ENCODE results near the gene PCGF2. TPM values are rescaled to one million over a fixed set of nuclear protein-coding genes. Genes with fewer than 3 reads are reported as not detected.

The PCGF2 gene
- polyA plus RNA-seq, 4 donors, result 74.4 to 87.1 (median 80.5) TPM

DNA sequence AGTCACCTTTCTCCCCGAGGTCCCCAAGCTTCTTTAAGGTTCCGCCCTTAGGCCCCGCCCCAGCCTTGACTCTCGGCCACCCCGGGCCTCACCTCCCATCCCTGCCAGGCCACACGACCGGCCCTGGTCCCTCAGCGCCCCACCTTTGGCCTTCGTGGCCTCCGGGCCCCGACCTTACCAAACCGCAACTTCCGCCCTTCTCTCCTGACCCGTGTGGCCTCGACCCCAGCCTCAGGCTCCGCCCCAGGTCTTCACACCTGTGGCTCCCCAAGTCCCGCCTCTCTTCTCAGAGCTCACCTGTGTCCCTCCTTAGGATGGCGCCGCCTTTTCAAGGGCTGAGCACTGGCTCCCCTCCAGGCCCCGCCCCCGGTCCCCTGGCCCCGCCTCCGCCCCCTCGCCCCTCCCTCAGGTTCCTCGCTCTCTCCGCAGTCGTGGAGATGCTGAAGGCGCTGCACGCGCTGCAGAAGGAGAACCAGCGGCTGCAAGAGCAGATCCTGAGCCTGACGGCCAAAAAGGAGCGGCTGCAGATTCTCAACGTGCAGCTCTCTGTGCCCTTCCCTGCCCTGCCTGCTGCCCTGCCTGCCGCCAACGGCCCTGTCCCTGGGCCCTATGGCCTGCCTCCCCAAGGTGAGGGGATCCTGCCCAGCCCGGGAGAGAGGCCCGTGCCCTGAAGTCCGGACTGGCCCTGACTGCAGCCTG lies 28.0 kb downstream of the PCGF2 start:
- DNase-seq (ENCODE audit: low read depth in 4 of 4, low spot score in 3 of 4), result no peak

DNA sequence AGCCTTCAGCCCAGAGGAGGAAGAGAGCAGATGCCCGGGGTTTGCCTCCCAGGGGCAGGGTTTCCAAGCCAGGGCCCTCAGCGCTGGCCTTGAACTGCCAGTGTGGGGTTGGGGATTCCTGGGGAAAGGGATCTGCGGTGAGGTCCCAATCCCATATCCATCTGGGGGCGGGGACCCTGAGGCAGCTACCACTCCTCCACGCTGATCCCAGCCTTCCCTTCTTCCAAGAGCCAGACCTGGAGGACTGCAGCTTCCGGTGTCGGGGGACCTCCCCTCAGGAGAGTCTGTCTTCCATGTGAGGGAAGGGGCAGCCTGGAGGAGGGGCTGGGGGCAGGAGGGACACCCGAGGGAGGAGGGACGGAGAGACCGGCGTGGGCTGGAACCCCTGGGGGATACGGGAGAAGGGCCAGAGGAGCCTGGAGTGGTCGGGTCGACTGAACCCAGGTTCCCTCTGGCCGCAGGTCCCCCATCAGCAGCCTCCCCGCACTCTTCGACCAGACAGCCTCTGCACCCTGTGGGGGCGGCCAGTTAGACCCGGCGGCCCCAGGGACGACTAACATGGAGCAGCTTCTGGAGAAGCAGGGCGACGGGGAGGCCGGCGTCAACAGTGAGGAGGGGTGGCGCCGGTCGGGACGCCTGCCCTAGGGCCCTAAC lies 28.7 kb downstream of the PCGF2 start:
- no peak for DNase-seq (ENCODE audit: low read depth in 4 of 4, low spot score in 3 of 4)

DNA sequence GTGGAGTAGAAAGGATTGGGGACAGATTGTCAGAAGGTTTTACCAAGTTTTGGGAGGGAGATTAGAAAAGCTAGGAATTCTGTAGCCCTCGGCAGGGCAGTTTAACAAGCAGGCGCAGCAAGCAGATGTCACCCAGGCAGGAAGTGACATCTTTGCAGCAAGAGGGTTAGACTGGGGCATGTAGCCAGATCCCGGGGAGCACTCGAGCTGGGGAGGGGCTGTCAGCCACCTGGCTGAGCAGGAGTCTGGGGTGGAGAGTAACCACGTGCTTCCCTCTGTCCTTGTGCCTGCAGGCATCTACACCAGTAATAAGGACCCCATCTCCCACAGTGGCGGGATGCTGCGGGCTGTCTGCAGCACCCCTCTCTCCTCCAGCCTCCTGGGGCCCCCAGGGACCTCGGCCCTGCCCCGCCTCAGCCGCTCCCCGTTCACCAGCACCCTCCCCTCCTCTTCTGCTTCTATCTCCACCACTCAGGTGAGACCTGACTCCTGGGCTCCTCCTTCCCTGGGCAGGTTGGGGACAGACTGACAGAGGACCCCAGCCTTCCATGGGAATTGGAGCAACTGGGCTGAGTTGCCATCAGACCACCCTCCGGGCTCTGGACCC lies 30.9 kb downstream of the PCGF2 start:
- no peak for DNase-seq (ENCODE audit: low read depth in 4 of 4, low spot score in 3 of 4)

DNA sequence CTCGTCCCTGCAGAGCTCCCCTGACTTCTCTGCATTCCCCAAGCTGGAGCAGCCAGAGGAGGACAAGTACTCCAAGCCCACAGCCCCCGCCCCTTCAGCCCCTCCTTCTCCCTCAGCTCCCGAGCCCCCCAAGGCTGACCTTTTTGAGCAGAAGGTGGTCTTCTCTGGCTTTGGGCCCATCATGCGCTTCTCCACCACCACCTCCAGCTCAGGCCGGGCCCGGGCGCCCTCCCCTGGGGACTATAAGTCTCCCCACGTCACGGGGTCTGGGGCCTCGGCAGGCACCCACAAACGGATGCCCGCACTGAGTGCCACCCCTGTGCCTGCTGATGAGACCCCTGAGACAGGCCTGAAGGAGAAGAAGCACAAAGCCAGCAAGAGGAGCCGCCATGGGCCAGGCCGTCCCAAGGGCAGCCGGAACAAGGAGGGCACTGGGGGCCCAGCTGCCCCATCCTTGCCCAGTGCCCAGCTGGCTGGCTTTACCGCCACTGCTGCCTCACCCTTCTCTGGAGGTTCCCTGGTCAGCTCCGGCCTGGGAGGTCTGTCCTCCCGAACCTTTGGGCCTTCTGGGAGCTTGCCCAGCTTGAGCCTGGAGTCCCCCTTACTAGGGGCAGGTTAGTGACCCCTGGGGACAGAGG lies 31.6 kb downstream of the PCGF2 start:
- no peak for DNase-seq (ENCODE audit: low read depth in 4 of 4, low spot score in 3 of 4)

DNA sequence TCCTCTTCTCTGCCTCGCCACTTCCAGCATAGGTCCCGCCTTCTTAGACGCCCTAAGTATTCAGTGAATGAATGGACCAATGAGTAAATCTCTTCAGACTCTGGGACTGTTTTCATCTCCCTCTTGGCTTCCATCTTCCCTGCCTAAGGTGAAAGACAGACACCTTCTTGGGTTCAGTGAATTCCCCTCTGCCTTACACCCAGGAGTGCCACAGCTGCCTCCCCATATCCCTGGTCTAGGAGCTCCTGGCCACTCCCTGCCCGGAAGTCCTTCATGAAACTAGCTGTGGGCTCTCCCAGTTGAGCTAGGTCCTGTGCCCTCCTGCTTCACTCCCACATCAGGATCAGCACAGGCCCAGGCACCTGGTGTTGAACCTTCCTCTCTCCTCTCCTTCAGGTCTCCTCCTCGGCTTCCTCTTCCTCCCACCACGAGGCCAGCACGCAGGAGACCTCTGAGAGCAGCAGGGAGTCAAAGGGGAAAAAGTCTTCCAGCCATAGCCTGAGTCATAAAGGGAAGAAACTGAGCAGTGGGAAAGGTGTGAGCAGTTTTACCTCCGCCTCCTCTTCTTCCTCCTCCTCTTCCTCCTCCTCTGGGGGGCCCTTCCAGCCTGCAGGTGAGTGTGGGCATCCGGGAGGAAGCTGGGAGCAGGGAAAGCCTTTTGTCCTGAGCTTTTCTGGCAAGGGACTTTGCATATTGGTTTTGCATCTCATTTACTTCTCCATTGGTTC lies 32.8 kb downstream of the PCGF2 start:
- DNase-seq (ENCODE audit: low read depth in 4 of 4, low spot score in 3 of 4), result no peak

DNA sequence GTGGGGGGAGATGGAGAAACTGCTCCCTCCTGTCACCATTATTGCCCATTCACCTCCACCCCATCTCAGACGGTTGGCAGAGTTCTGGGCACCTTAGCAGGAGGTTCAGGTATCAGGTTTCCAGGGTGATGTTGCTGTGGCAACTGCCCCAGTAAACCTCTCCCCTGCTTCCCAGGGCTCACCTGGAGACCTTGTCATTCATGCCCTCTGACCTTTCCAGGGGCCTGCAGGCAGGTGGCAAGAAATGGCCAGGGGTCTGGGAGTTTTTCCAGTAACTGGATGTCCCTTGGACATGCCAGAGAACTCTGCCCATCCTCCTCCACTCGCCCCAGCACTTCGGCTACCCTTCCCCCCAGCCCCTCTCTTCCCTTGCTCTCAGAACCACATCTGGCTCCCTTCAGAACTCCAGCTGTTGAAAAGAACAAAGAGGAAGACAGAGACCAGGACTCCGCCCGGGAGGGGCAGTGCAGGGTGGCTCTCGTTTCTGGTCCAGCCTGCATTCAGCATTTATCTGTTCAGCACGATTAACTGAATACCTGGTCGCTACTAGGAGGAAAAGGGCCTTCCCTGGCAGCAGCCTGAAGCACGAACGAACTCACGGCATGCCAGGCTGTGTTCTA lies 34.6 kb downstream of the PCGF2 start:
- DNase-seq (ENCODE audit: low read depth in 4 of 4, low spot score in 3 of 4), result no peak

DNA sequence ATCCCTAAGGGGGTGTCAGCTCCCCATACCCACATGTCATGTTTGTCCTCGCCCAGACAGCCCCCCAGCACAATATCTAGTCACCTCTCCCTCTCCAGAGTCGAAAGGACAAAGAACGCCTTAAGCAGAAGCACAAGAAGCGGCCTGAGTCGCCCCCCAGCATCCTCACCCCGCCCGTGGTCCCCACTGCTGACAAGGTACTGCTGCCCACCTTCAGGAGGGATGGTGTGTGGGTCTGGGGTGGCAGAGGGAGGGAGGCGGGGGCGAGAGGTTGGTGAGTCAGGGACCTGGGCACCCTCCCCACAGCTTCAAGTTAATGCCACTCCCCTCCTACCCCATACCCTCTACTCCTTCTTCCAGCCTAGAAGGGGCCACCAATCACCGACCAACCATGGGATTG lies 35.5 kb downstream of the PCGF2 start:
- no peak for DNase-seq (ENCODE audit: low read depth in 4 of 4, low spot score in 3 of 4)

DNA sequence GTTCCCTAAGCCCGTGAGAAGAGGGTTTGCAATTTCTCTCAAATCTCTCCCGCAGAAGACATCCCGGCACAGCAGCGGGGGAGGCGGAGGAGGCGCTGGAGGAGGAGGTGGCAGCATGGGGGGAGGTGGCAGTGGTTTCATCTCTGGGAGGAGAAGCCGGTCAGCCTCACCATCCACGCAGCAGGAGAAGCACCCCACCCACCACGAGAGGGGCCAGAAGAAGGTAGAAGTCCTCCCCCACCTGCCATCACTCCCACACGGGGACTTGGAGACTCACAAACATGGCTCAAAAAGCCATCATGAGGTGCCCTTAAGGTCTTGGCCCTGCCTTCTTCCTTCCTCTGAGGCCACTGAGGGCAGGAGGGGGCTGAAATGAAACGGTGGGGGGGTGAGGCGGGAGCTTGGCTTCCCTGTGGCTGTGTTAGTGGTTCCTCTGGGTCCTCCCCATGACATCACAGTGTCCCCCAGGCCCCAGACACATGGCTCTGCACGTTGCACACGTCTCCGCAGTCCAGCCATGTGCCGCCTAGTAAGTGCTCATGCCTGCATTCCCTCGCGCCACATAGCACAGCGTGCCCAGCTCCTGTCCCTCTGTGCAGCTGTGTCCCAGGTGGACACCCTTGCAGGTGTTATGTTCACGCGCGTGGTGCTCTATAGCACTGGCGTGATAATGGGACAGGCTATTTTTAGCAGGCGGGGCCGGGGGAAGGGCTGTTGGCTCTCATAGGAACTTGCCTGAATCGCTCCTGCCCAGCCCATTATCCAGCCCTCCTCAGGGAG lies 36.2 kb downstream of the PCGF2 start:
- DNase-seq (ENCODE audit: low read depth in 4 of 4, low spot score in 3 of 4), result no peak

DNA sequence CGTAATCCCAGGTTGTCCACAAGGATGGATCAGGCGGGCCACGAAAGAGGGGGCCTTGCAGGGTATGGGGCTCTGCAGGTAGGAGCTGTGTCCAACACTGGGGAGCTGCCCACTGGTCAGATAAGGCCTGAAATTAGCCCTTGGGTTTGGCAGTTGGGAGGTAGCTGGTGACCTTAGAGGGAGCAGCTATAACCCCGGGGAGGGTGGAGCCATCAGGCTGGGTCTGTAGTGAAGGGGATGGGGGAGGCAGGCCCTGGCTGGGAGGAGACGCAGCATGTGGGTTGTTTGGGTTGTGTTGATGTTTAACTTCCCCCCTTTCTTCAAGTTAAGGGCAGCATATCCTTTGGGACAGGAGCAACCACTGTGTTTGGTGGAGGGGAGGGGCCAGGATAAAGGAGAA lies 37.2 kb downstream of the PCGF2 start:
- no peak for DNase-seq (ENCODE audit: low read depth in 4 of 4, low spot score in 3 of 4)

DNA sequence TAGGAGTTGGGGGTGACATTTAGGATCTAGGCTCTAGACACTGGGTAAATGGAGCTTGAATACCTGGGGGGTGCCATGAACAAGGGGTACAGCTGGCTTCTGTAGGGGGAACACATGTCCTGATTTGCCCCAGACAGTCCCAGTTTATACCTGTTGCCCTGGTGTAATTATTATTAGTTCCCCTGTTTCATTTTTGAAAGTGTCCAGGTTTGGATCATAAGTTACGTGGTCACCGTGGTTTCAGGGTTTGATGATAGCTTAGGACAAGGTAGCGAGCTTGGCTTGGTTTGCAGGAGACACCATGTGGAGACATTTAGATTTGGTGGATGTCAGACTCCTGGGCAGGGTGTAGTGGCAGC lies 37.6 kb downstream of the PCGF2 start:
- no peak for DNase-seq (ENCODE audit: low read depth in 4 of 4, low spot score in 3 of 4)

DNA sequence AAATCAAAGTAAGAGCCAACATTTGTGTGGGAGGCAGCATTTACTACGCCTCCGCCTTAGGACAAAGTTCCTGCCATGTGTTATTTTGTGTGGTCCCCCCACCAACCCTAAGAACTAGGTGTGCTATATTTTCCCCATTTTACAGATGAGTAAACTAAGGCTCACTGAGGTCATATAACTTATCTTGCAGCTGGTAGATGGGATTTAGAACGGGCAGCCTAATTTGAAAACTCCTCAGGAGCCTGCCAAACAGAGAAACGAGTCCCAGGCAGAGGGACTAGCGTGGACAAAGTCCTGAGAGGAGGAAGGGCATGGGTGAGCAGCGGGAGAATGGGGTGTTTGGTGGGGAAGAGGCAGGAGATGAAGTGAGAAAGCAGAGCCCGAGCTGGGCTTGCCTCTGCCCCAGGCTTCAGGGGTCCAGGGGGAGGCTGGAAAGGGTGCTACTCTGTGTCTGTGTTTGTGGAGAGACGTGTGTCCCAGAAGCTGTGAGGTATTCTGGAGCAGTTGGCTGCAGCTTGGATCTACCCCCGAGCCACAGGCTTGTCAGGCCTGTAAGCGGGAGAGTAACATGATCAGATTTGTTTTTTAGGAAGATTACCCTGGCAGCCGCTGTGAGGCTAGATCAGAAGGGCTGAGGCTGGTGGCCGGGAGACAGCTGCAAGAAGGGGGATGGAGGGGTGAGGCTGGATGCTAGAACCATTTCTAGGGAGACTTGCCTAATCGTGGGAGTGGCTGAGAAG lies 38.1 kb downstream of the PCGF2 start:
- no peak for DNase-seq (ENCODE audit: low read depth in 4 of 4, low spot score in 3 of 4)

DNA sequence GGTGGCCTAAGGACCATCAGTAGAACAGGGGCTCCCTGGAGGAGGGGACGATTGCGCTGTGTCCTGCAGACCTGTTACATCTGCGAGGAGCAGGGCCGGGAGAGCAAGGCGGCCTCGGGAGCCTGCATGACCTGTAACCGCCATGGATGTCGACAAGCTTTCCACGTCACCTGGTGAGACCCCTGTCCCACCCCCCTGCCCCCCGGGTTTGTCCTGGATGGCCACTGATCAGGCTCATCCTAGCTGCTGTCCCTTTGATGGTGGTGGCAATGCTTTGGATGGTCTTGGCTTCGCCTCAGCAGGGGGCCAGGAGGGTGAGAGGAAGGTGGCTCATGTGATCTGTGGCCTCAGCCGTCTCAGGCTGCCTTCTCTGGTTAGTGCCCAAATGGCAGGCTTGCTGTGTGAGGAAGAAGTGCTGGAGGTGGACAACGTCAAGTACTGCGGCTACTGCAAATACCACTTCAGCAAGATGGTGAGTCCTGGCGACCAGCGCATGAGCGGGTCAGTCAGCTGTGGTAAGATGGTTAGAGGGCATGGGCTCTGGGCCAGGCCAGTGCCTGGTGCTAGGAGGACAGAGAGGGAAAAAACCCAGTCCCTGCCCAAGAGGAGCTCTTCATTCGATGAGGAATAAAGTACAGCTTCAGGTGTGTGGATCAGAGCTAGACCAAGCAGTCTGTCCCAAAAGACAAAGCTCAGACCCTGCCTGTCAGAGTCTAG lies 38.9 kb downstream of the PCGF2 start:
- DNase-seq (ENCODE audit: low read depth in 4 of 4, low spot score in 3 of 4), result no peak

DNA sequence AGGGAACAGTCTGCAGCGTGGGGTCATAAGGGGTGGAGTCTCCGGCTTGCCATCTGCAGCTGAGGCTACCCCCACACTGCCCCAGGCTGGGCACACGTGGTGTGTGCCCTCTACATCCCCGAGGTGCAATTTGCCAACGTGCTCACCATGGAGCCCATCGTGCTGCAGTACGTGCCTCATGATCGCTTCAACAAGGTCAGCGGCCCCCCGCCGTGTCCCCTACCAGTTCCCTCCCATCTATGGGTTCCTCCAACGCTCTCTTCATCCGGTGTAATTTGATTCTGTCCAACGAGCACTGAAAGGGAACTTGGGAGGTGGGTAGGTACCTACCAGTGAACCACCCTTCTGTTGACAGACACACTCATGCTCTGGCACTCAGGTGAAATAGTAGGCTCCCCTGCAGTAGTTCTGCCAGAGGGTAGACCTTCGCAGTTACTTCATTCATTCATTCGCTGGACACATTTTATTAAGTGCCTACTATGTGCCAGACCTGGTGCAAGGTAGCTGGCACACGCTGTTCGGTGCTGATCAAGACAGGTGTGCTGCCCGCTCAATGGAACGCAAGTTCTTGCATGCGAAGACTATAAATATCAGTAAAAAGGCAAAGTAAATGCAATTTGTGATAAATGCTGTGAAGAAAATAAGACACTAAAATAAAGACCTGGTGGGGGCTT lies 40.3 kb downstream of the PCGF2 start:
- DNase-seq (ENCODE audit: low read depth in 4 of 4, low spot score in 3 of 4), result no peak

DNA sequence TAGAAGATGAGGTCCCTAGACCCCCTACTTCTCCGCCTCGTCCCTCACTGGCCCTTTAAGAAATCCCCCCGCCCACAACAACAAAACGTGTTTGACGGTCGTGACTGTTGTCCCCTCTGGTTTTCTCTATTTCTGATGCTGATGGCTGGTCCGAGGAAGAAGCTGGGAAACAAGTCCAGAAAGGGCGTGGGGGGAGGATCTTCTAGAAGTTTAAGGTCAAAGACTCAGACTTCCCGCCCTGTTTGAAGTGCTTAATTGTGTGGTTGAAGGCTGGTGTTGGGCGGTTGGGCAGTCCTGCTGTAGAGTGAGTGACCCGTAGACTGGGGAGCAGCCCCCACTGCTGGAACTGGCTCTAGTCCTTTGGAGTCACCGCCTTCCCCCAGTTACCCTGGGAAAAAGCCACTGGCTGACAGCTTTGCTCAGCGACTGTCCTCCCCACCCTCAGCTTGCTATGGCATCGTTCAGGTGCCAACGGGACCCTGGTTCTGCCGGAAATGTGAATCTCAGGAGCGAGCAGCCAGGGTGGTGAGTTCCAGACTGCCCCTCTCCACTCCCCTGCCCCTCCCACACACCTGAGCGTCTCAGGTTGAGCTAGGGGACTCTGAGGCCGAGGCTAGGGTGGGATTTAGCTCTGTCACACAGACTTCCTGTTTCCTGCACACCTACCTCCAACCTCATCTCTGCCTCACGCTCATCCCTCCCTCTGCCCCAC lies 41.5 kb downstream of the PCGF2 start:
- no peak for DNase-seq (ENCODE audit: low read depth in 4 of 4, low spot score in 3 of 4)

DNA sequence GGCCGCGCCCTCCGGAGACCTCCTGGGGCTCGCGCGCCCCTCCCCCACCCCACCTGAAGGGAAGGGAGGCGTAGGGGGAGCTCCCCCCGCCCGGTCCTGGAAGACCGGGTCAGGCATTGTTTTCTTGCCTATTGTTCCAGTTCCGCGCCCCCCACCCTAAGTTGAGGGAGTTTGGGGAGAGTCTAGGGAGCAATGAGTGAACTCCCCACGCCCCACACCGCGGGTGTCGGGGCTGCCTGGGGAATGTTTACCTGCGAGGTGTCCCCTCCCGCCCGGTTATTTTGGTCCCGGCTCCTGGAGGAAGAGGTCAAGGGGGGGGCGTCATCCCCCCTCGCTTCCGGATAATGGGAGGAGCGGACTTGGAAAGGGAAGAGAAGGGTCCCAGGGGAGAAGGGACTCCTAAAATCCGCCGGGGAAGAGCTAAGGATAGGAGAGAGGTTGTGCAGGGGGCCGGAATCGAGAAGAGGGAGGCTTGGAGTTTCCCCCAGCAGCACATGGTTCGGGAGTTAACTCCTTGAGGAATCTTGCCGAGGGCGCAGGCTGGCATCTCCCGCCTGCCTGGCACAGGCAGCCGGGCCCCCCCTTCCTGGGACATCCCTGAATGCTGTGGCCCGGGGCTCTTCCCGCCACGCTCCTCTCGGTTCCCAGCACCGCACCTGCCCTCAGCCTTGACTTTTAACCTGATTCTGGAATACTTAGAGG lies 42.2 kb downstream of the PCGF2 start:
- no peak for DNase-seq (ENCODE audit: low read depth in 4 of 4, low spot score in 3 of 4)

DNA sequence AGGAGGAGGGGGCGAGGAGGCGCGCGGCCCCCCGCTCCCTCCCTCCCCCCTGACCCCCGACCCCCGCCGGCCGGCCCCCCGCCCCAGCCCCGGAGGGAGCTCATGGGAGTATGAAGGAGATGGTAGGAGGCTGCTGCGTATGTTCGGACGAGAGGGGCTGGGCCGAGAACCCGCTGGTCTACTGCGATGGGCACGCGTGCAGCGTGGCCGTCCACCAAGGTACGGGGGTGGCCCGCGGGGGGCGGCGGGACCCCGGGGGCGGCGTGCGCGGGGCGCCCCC lies 42.7 kb downstream of the PCGF2 start:
- no peak for DNase-seq (ENCODE audit: low read depth in 4 of 4, low spot score in 3 of 4)

Data from right renal pelvis (tissue), 4 donors.